Breast epithelium (tissue), 4 donors: Measurements from ENCODE around the gene PTCD2. TPM values are rescaled to one million over a fixed set of nuclear protein-coding genes. Genes with fewer than 3 reads are reported as not detected.

ENCODE experiments used
- DNase-seq, 2 donors: peaks; one replicate each; pipeline ENCODE4 v3.0.0-alpha.2; 2019; ENCODE audit warnings: low spot score in 2 of 2
- H3K27ac ChIP-seq, 2 donors: fragments of 200-600 bp; sonication (generic) in 1 of 2; one replicate each; pipeline ENCODE4 v1.5.1; 2016 to 2019; ENCODE audit warnings: mild to moderate bottlenecking in 1 of 2
- H3K27me3 ChIP-seq, 2 donors: fragments of 200-600 bp; sonication (generic) in 1 of 2; one replicate each; pipeline versions ENCODE4 v1.5.1 to v1.6.0; 2017 to 2019; ENCODE audit warnings: control low read depth in 1 of 2, mild to moderate bottlenecking in 1 of 2
- H3K36me3 ChIP-seq: fragments of 200-600 bp; one replicate; pipeline ENCODE4 v1.5.1; 2019
- H3K4me1 ChIP-seq, 2 donors: fragments of 200-600 bp; sonication (generic); one replicate each; pipeline ENCODE4 v1.5.1; 2016 to 2019; ENCODE audit warnings: control low read depth in 1 of 2
- H3K4me3 ChIP-seq, 3 donors: fragments of 200-600 bp; sonication (generic); 1 replicate in 2 of 3; 2 replicates in 1 of 3; pipeline ENCODE4 v1.5.1; 2016 to 2019; ENCODE audit warnings: mild to moderate bottlenecking in 3 of 3, moderate library complexity in 2 of 3
- H3K9me3 ChIP-seq, 2 donors: fragments of 200-600 bp; sonication (generic) in 1 of 2; one replicate each; pipeline ENCODE4 v1.5.1; 2016 to 2019; ENCODE audit warnings: control low read depth in 1 of 2
- POLR2A ChIP-seq: fragments of 450-650 bp; IDR thresholded peaks from one replicate; pipeline ENCODE4 v1.6.1; 2016; ENCODE audit warnings: antibody characterized with exemption, mild to moderate bottlenecking, moderate library complexity
- POLR2AphosphoS5 ChIP-seq, 3 donors: sonication (generic); formaldehyde crosslinking; IDR thresholded peaks; one replicate each; pipeline ENCODE4 v1.6.1; 2017; ENCODE audit warnings: antibody characterized with exemption in 3 of 3
- intact Hi-C: fragments of 100-400 bp; cut with DNase I; formaldehyde crosslinking; loops from one replicate; pipeline ENCODE4 v1.15.1; 2023; ENCODE audit warnings: low total_unique reads
- total RNA-seq, 3 donors: library from RNA; depleted of rRNA; stranded (reverse); fragments of >200 nt; gene quantifications; one replicate each; pipeline ENCODE4 v1.1.0, GENCODE V29; 2016
- TF ChIP-seq, protein P1 (sequence below), 3 donors: fragments of 450-650 bp; IDR thresholded peaks; one replicate each; pipeline ENCODE4 v1.5.1; 2016 to 2017; ENCODE audit warnings: antibody characterized with exemption in 3 of 3, mild to moderate bottlenecking in 3 of 3, moderate library complexity in 3 of 3

The PTCD2 gene
- total RNA-seq, 3 donors from 2014 or later, result 5.6 to 10.1 (median 7.5) TPM

DNA sequence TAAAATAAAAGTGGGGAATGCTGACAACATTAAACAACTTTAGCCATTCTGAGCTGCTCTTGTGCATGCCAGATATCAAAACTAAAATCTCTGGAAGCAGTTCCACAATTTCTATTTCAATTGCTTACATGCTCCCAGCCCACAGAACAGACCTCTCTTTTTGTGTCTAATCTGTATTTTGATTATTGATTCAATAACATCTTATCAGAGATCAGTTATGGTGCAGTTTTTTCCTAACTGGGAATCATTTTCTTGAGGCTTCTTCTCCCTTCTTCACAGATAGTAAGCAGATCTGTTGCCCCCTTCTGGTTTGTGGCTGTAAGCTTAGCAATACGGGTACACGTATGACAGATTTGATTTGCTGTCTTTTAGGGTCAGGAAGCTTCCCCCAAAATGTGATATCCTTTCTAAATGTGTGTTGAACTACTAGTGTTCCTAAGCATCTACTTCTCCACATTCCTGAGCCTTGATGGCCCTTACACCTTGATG lies 39.5 kb upstream of the PTCD2 start:
- no peak overlapping the region for H3K4me3 ChIP-seq
- H3K27me3 ChIP-seq, result no peaks in the 10 kb centered on the region
- no peak for TF ChIP-seq POLR2AphosphoS5 (IDR thresholded peaks at IDR 0.05)
- TF ChIP-seq, protein P1, sequence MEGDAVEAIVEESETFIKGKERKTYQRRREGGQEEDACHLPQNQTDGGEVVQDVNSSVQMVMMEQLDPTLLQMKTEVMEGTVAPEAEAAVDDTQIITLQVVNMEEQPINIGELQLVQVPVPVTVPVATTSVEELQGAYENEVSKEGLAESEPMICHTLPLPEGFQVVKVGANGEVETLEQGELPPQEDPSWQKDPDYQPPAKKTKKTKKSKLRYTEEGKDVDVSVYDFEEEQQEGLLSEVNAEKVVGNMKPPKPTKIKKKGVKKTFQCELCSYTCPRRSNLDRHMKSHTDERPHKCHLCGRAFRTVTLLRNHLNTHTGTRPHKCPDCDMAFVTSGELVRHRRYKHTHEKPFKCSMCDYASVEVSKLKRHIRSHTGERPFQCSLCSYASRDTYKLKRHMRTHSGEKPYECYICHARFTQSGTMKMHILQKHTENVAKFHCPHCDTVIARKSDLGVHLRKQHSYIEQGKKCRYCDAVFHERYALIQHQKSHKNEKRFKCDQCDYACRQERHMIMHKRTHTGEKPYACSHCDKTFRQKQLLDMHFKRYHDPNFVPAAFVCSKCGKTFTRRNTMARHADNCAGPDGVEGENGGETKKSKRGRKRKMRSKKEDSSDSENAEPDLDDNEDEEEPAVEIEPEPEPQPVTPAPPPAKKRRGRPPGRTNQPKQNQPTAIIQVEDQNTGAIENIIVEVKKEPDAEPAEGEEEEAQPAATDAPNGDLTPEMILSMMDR (IDR thresholded peaks at IDR 0.05), result peak in 1 of 3 donors; percentile 16
- no peak for TF ChIP-seq POLR2A
- no peak for DNase-seq
- no peaks in the 10 kb centered on the region for H3K9me3 ChIP-seq
- peaks cover 0 to 4% of the 10 kb centered on the region in 2 donors for H3K4me1 ChIP-seq
- H3K27ac ChIP-seq, result peak overlapping the region in 1 of 2 donors; percentile 28
- intact Hi-C loops, result no loop called here
- no peaks in the 10 kb centered on the region for H3K36me3 ChIP-seq

DNA sequence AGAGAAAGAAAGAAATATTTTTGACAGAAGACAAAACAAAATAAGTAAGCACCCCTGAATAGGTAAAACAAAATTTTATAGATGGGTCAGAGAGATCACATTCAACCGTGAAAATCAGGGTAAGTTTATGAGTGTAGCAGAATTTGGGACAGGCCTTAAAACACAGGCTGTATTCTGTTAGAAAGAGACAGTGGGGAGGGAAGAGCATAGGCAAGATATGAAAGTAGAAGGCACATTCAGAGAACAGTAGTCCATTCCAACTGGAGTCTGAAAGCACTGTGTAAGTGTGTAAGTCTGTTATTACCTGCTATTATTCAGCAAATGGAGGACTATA lies 38.8 kb upstream of the PTCD2 start:
- TF ChIP-seq, protein P1 (IDR thresholded peaks at IDR 0.05), result no peak
- H3K27ac ChIP-seq, result peak overlapping the region in 1 of 2 donors; percentile 10
- intact Hi-C loops, result no loop called here

DNA sequence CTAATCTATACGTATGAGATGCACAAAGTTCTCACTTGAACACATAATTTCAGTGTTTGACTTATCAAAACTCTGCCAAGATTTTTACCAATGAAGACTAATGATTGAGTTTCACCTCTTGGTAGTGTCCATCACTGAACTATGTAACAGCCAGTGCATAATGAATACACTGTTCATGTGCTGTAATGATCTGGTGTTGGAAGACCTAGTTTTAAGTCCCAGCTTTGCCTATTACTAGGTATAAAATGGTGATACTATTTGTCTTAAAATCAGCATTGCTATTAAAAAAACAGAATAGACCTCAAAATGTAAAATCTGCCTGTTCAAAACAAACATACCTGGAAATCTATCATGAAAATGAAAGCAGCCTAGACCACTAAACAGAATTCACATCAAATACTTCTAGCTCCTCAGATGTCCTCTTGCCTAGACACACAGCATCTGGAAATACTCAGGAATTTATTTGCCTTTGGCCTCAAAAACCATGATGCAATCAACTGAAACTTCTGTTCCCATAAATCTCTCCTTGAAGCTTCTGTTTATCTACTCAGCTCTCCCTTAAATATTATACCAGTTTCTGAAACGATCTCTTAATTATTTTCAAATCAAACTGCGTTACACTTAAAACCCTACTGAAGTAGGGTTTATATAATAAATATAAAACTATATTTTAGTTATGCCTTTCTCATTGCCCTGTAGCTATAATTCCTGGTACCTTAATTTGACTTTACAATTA lies 38.2 kb upstream of the PTCD2 start:
- intact Hi-C loops, result no loop called here
- no peaks in the 10 kb centered on the region for H3K27me3 ChIP-seq
- H3K4me3 ChIP-seq, result no peak overlapping the region
- DNase-seq, result no peak
- TF ChIP-seq, protein P1 (IDR thresholded peaks at IDR 0.05), result no peak
- no peak for TF ChIP-seq POLR2A
- TF ChIP-seq POLR2AphosphoS5 (IDR thresholded peaks at IDR 0.05), result no peak
- H3K4me1 ChIP-seq, result peaks cover 0 to 4% of the 10 kb centered on the region in 2 donors
- no peaks in the 10 kb centered on the region for H3K9me3 ChIP-seq
- H3K36me3 ChIP-seq, result no peaks in the 10 kb centered on the region
- peak overlapping the region; percentile 10 to 46 for H3K27ac ChIP-seq

More for the DNA sequence above, 38.8 kb upstream of the PTCD2 start:
- Histone ChIP-seq H3K36me3 (no peaks in the 10 kb centered on the region), H3K9me3 (no peaks in the 10 kb centered on the region), H3K4me3 (no peak overlapping the region), H3K27me3 (no peaks in the 10 kb centered on the region), H3K4me1 (peaks cover 0 to 4% of the 10 kb centered on the region in 2 donors)
- no peak for DNase-seq

DNA sequence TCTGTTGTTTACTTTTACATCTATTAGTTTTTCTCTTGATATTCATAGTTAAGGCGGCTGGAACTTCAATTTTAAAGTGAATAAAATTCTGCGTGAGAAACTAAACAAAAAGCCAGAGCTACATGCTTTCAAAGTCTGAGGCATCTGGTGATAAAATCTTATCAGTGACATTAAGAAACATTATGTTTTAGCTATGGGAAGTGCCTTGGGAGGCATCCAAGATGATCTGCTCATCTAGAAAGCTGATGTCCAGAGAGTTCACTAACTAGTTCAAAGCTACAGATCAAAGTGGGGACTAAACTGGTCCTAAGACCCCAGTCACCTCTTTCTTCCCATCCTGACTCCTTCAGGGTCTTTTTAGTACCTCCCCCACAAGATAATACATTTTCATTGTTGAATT lies 37.3 kb upstream of the PTCD2 start:
- Histone ChIP-seq H3K4me1 (peaks cover 0 to 4% of the 10 kb centered on the region in 2 donors), H3K36me3 (no peaks in the 10 kb centered on the region), H3K4me3 (no peak overlapping the region), H3K27me3 (no peaks in the 10 kb centered on the region), H3K27ac (peak overlapping the region; percentile 30 to 46), H3K9me3 (no peaks in the 10 kb centered on the region)
- TF ChIP-seq POLR2AphosphoS5 (IDR thresholded peaks at IDR 0.05), result no peak
- no peak for TF ChIP-seq POLR2A
- TF ChIP-seq, protein P1 (IDR thresholded peaks at IDR 0.05), result no peak
- intact Hi-C loops, result no loop called here
- no peak for DNase-seq

DNA sequence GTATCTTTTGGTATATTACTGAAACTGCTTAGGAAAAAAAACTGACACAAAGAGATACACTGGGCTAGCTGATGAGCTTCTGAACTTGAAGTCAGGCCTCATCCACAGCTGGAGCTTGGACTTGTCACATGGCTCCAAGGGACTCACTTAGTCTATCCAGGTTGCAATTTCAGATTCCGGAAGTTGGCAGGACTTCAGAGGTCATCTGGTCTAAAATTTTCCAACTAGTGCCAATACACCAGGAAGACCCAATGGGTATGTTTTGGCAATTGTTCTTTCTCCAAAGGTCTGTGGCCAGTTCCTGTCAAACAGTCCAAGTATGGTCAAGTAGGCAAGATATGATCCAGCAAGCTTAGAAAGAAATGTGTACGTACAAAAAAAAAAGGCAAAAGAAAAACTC lies 36.8 kb upstream of the PTCD2 start:
- TF ChIP-seq POLR2AphosphoS5 (IDR thresholded peaks at IDR 0.05) (no peak), POLR2A (no peak)
- TF ChIP-seq, protein P1 (IDR thresholded peaks at IDR 0.05), result no peak

More for the DNA sequence above, 36.8 kb upstream of the PTCD2 start:
- Histone ChIP-seq H3K27me3 (no peaks in the 10 kb centered on the region), H3K9me3 (no peaks in the 10 kb centered on the region), H3K4me1 (peaks cover 0 to 4% of the 10 kb centered on the region in 2 donors), H3K27ac (peak overlapping the region; percentile 30 to 46), H3K36me3 (no peaks in the 10 kb centered on the region), H3K4me3 (no peak overlapping the region)
- intact Hi-C loops, result no loop called here
- no peak for DNase-seq
